Aorta (tissue), 5 donors: ENCODE results near the gene FAM47E. TPM values are rescaled to one million over a fixed set of nuclear protein-coding genes. Genes with fewer than 3 reads are reported as not detected.
"Not testable (repeated sequence)": the region's sequence is repeated elsewhere in the genome, so short reads cannot be mapped to it uniquely, and the experiment has no call there.

Experiments used
- ATAC-seq: fragments of 200-7000 bp; cut with Tn5 transposase; one replicate; pipeline ENCODE4 v1.9.1; 2022; ENCODE audit warnings: moderate library complexity; ENCODE audit not compliant: low FRiP score
- DNase-seq, 2 donors: peaks; one replicate each; pipeline ENCODE4 v3.0.0-alpha.2; 2020
- H3K27ac ChIP-seq, 2 donors: one replicate each; pipeline ENCODE4 v1.5.1; 2013; ENCODE audit warnings: low read length in 2 of 2, mild to moderate bottlenecking in 2 of 2, moderate library complexity in 2 of 2, control low read depth in 1 of 2, inconsistent platforms in 1 of 2, low read depth in 1 of 2
- H3K27me3 ChIP-seq, 2 donors: one replicate each; pipeline ENCODE4 v1.6.1; 2013; ENCODE audit warnings: control low read depth in 1 of 2, low read length in 1 of 2, mild to moderate bottlenecking in 1 of 2, moderate library complexity in 1 of 2; ENCODE audit not compliant: insufficient read depth in 2 of 2, control insufficient read depth in 1 of 2
- H3K36me3 ChIP-seq, 2 donors: one replicate each; pipeline ENCODE4 v1.6.1; 2013; ENCODE audit warnings: control low read depth in 1 of 2, low read length in 1 of 2, mild to moderate bottlenecking in 1 of 2; ENCODE audit not compliant: insufficient read depth in 2 of 2, control insufficient read depth in 1 of 2
- H3K4me1 ChIP-seq, 2 donors: one replicate each; pipeline ENCODE4 v1.6.1; 2013; ENCODE audit warnings: low read length in 2 of 2, control low read depth in 1 of 2, mild to moderate bottlenecking in 1 of 2, moderate library complexity in 1 of 2; ENCODE audit not compliant: insufficient read depth in 2 of 2, control insufficient read depth in 1 of 2
- H3K4me3 ChIP-seq, 2 donors: one replicate each; pipeline ENCODE4 v1.5.1; 2013; ENCODE audit warnings: low read length in 2 of 2, control low read depth in 1 of 2, mild to moderate bottlenecking in 1 of 2
- H3K9me3 ChIP-seq: one replicate; pipeline ENCODE4 v1.6.1; 2013; ENCODE audit warnings: mild to moderate bottlenecking, low read length; ENCODE audit not compliant: control insufficient read depth
- WGBS, 2 donors: extraction: QIAGEN DNeasy Blood & Tissue Kit; methylation state at CpG; one replicate each; pipeline ENCODE4 v1.1.7; 2013; 5-methylcytosine and 5-hydroxymethylcytosine counted together
- intact Hi-C, 2 donors: fragments of 100-400 bp; cut with DNase I; formaldehyde crosslinking; loops; one replicate each; pipeline versions ENCODE4 v1.14.2 to v1.15.0; 2022
- polyA plus RNA-seq, 2 donors: library from polyadenylated mRNA; stranded (reverse); fragments of 200-250 nt; gene quantifications; one replicate each; pipeline ENCODE4 v1.2.3, GENCODE V29; 2013
- total RNA-seq, 2 donors: library from RNA; stranded (reverse); fragmentation: NEBNext Ultra II Directional; extraction: Animal tissue kit (Norgen Biotek cat#: 25700); gene quantifications; one replicate each; pipeline ENCODE4 v1.2.1, GENCODE V29; 2021
- donor health status: healthy with polysubstance abuse.
- donor health status: Bipolar disorder and iron deficiency.
- donor health status: DM: no; HTN: no; CAD: no.
- donor health status: DM: no; HTN: no; CAD: no.
- donor health status: DM: yes; HTN: yes; CAD: no.

FAM47E gene
- total and polyA plus RNA-seq, 4 donors = 1.2 to 2.4 (median 1.8) TPM

DNA sequence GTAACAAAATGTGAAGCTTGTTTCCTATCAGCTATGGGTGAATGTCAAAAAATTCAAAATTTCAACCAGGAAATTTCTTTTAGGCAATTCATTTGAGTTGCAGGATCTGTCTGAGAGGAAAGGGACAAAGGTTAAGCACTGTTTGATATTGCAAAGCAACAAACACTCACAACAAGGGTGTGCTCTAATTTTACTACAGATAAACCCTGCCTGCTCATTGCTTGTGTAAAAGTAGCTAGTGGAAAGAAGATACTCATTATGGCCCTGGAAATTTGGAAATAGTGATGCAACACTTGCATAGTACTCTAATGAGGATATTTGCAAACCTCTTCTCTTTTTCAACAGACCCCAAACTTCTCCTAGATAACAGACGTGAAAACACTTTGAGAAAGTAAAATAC is 27.1 kb downstream of the FAM47E start:
- intact Hi-C loops = no loop called here
- peaks cover 0 to 2% of the 10 kb centered on the region in 2 donors for H3K36me3 ChIP-seq
- no peak overlapping the region for H3K27ac ChIP-seq
- ATAC-seq = no peak
- WGBS, 2 donors = 69 to 71% methylated on average over 1 of the region's 1 CpG
- no peaks in the 10 kb centered on the region for H3K4me1 ChIP-seq
- H3K9me3 ChIP-seq = peaks cover 1% of the 10 kb centered on the region
- no peak for DNase-seq
- no peak overlapping the region for H3K4me3 ChIP-seq
- no peaks in the 10 kb centered on the region for H3K27me3 ChIP-seq

GRCh38 chr4:76279462-76279861 is 27.9 kb downstream of the FAM47E start:
- Histone ChIP-seq H3K9me3 (peaks cover 1% of the 10 kb centered on the region), H3K36me3 (peaks cover 0 to 2% of the 10 kb centered on the region in 2 donors), H3K4me3 (no peak overlapping the region), H3K27ac (no peak overlapping the region), H3K4me1 (no peaks in the 10 kb centered on the region), H3K27me3 (no peaks in the 10 kb centered on the region)
- WGBS, 2 donors = 77 to 79% methylated on average over 4 of the region's 4 CpGs
- intact Hi-C loops = no loop called here
- DNase-seq (no peak), ATAC-seq (no peak)

- 87 to 90% methylated on average over 6 of the region's 6 CpGs for whole genome bisulfite sequencing, 2 donors
- H3K36me3 ChIP-seq = peaks cover 0 to 2% of the 10 kb centered on the region in 2 donors
- H3K9me3 ChIP-seq = peaks cover 1% of the 10 kb centered on the region
- H3K27ac ChIP-seq = no peak overlapping the region
- intact Hi-C loops = no loop called here
- H3K4me1 ChIP-seq = no peaks in the 10 kb centered on the region
- no peak overlapping the region for H3K4me3 ChIP-seq
- no peaks in the 10 kb centered on the region for H3K27me3 ChIP-seq
- no peak for DNase-seq
- ATAC-seq = no peak
Measured at GRCh38 chr4:76280488-76281441, 29.2 kb downstream of the FAM47E start.

DNA sequence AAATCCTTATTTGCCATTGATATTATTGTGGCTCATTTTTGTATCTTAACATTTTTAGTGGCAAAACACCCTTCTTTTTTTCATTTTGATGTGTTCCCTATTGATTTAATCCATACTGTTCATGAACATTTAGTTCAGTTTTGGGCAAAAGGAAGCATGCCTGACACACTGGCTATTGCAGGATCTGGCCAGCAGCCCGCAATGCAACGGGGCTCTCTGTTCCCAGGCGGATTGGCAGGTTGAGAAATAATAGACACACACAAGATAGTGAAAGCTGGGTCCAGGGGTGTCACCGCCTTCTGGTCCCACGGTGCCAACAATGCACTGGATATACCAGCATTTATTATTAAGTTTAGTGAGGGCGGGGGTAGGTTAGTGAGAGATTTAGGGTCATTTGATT is 30.1 kb downstream of the FAM47E start:
- H3K27me3 ChIP-seq, H3K4me3 ChIP-seq, H3K9me3 ChIP-seq, intact Hi-C loops, H3K27ac ChIP-seq, DNase-seq, H3K4me1 ChIP-seq, H3K36me3 ChIP-seq, ATAC-seq: not testable (repeated sequence)
- WGBS, 2 donors = 41 to 45% methylated on average over 6 of the region's 6 CpGs

- DNase-seq = no peak
- WGBS, 2 donors = 81 to 86% methylated on average over 6 of the region's 6 CpGs
- Histone ChIP-seq H3K9me3 (peaks cover 1% of the 10 kb centered on the region), H3K36me3 (peaks cover 0 to 2% of the 10 kb centered on the region in 2 donors), H3K27me3 (no peaks in the 10 kb centered on the region), H3K4me3 (no peak overlapping the region), H3K4me1 (no peaks in the 10 kb centered on the region), H3K27ac (no peak overlapping the region)
- intact Hi-C loops = no loop called here
- no peak for ATAC-seq
Measured at GRCh38 chr4:76282941-76283689, 31.6 kb downstream of the FAM47E start.

DNA sequence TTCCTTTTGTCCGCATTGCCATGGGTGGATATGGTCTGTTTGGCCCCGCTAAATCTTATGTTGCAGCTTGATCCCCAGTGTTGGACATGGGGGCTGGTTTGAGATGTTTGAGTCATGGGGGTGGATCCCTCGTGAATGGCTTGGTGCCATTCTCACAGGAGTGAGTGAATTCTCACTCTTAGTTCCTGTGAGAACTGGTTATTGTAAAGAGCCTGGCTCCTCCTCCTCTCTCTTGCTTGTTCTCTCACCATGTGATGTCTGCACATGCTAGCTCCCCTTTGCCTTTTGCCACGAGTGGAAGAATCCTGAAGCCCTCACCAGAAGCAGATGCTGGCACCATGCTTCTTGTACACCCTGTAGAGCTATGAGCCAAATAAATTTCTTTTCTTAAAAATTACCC is 32.4 kb downstream of the FAM47E start:
- Histone ChIP-seq H3K27me3 (no peaks in the 10 kb centered on the region), H3K4me3 (no peak overlapping the region), H3K4me1 (no peaks in the 10 kb centered on the region), H3K36me3 (peaks cover 0 to 2% of the 10 kb centered on the region in 2 donors), H3K27ac (no peak overlapping the region), H3K9me3 (peaks cover 1% of the 10 kb centered on the region)
- intact Hi-C loops = no loop called here
- WGBS, 2 donors = 61 to 69% methylated on average over 4 of the region's 4 CpGs
- DNase-seq = no peak
- ATAC-seq = no peak

- intact Hi-C loops, H3K27me3 ChIP-seq, H3K27ac ChIP-seq, DNase-seq, H3K4me3 ChIP-seq, H3K36me3 ChIP-seq, H3K4me1 ChIP-seq, H3K9me3 ChIP-seq, ATAC-seq: not testable (repeated sequence)
- WGBS, 2 donors = 83 to 84% methylated on average over 3 of the region's 3 CpGs
Measured at GRCh38 chr4:76287811-76288210, 36.3 kb downstream of the FAM47E start.

DNA sequence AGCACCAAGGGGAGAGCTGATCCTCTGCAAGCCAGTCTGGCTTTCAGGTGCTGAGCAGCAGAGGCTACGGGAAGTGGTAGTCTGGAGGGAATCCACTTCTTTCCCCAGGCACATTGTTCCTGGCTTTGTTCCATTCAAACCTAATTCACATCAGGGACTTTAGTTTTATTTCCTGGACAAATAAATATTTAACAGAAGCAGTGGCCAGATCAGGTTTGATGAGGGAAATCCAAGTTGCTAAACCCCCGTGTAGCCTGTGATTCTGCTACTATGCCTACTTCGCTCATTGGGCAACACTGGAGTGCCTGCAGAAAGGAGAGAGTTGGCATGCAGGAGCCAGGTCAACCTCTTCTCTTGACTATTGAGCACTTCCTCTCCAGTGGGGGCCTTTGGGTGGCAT is 41.2 kb downstream of the FAM47E start:
- no peaks in the 10 kb centered on the region for H3K27me3 ChIP-seq
- no peaks in the 10 kb centered on the region for H3K36me3 ChIP-seq
- H3K4me1 ChIP-seq = no peaks in the 10 kb centered on the region
- DNase-seq (no peak), ATAC-seq (no peak)
- no peak overlapping the region for H3K27ac ChIP-seq
- H3K4me3 ChIP-seq = no peak overlapping the region
- H3K9me3 ChIP-seq = peaks cover 4% of the 10 kb centered on the region
- intact Hi-C loops = no loop called here
- WGBS, 2 donors = 88 to 89% methylated on average over 3 of the region's 3 CpGs
